ENCODE results near the gene EHMT1. TPM values are rescaled to one million over a fixed set of nuclear protein-coding genes. Genes with fewer than 3 reads are reported as not detected.

EHMT1 gene
- total and polyA plus RNA-seq, 2 of the 8 experiments (the other 6 are each of a cell fraction or from before 2014, with no cell fraction given) = 95.7 to 163 TPM

GRCh38 chr9:137583347-137583746 lies 35.5 kb upstream of the EHMT1 start (continued):
- no peak for TF ChIP-seq CHD7 (IDR thresholded peaks at IDR 0.05; ENCODE audit: insufficient replicate concordance, low read length)
- no peak for TF ChIP-seq SP4 (IDR thresholded peaks at IDR 0.05; ENCODE audit: low read length)
- no peak for TF ChIP-seq CBX5 (IDR thresholded peaks at IDR 0.05; ENCODE audit: low read depth, low read length)

Measured in H1 (cell line).